Measurements from ENCODE around the gene ITPRIP.

ITPRIP gene

DNA sequence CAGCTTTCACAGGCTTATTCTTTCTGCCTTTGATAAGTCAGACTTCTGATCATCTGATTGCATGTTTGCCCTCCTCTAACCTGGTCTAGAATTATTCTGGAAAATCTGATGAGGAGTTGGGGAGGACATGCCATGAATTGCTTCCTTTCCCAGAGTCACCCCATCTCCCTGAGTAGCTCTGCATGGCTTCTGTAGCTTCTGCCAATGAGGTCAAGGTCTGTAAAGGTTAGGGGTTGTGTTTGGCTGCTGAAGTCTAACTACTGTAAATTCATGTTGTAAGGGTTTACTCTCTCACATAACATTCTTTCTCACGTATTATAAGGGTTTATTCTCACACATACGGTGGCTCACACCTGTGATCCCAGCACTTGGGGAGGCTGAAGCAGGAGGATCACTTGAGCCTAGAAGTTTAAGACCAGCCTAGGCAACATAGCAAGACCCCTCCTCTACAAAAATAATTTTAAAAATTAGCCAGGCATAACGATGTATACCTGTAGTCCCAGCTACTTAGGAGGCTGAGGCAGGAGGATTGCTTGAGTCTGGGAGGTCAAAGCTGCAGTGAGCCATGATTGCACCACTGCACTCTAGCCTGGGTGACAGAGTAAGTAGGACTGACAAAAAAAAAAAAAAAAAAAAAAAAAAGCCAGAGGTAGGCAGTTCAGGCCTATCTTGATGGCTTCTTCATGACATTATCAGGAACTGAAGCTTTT is 58.6 kb downstream of the ITPRIP start:
- DNase-seq: no peak

DNA sequence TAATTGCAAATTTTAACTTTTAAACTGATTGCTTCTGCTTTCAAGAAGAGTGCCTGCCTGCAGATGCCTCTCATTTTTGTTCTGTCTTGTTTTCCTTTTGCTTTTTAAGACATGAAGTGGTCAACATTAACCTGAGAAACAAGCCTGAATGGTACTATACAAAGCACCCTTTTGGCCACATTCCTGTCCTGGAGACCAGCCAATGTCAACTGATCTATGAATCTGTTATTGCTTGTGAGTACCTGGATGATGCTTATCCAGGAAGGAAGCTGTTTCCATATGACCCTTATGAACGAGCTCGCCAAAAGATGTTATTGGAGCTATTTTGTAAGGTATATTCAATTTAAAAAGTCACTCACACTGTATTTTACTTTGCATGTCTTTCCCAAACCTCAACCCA is 60.5 kb downstream of the ITPRIP start:
- DNase-seq: no peak

DNA sequence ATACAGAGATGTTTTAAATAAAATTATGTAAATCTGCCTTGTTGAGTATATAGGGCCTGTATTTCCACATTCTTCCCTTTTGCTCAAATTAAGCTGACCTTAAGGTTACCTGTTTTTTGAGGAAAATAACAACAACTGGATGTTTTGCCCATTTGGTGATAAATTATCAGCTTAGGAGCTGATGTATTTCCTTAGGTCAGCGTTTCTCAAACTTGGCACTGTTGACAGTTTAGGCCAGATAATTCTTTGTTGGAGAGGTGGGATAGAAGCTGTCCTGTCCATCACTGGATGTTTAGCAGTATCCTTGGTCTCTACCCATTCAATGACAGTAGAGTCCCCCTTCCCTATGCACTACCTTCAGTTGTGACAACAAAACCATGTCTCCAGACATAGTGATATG is 62.1 kb downstream of the ITPRIP start:
- no peak for DNase-seq

DNA sequence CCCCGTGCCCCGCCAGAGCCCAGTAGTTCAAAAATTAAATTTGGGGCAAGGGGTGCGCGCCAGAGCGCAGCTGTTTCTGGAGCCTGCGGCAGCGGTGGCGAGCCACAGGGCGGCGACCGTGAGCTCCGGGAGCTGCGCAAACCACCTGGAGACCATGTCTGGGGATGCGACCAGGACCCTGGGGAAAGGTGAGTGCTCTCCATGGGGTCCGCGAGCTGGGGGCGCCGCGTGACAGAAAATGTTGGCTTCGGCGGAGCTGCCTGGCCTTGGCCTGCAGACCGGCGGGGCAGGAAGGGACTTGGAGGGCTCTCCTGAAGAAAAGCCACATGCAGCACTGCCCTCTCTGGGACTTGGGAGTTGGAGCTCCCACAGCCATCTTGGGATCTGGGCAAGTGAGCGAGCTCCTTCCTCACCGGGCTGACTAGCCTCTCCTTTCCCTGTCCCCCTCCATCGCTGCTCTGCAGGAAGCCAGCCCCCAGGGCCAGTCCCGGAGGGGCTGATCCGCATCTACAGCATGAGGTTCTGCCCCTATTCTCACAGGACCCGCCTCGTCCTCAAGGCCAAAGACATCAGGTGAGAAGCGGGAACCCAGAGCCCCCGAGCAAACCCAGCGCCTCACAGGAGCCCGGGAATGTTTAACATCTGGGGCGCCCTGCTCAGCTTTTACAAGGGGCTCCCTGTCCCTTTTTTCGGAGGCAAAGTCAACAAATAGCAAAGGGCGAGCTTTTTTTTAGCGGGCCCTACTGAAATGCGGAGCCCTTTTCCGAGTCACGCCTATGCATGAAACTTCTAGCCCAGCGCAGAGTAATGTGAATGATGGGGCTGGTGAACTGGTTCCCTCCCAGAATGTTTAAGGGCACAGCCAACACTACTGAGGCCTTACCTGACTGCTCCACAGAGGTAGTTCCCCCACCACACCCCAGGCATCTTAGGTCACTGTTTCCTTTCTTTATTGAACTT is 63.2 kb downstream of the ITPRIP start:
- peak; percentile 55 for DNase-seq

DNA sequence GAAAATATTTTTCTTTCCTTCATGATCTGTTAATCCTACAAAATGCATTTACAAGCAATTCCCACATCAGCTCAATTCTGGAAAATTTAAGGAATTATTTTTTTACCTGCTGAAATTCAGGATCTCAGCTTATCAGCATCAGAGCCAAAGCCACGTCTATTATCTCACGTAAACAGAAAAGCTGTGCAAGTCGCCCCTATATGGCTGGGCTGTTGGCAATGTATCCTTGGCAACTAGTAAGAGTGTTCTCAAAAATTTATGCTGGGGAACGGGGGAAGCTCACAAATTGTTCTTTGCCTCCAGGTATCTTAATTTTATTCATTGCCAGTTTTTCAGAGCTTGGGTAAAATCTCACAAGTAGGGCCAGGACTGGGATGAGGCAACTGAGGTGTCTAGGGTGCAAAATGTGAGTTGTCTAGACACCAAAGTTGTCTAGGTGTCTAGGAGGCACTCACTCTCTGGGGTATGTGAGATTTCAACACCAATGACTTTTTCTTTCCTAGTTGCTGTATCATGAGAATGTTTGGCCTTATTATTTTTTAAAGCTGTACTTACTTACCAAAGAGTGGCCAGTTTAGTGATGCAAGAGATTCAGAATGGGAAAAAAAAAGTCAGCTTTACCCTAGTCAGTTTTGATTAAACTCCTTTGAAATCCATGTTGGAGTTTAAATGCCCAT is 64.2 kb downstream of the ITPRIP start:
- DNase-seq: no peak

DNA sequence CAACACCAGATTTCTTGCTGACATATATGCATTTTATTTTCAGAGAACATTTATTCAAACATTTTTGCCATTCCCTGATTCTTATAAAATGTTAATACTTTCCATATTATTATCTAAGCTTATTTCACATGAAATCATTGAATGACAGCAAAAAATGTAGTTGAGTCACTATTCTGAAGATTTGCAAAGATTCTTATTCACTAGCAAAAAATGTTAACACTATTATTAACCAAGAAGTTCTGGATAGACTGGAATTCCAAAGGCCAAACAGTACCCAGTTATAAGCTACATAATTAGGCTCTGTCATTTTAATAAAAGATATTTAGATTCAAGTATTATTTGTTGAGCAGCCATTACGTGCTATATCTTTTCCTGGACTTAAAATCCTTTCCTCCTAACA is 65.0 kb downstream of the ITPRIP start:
- DNase-seq: no peak

DNA sequence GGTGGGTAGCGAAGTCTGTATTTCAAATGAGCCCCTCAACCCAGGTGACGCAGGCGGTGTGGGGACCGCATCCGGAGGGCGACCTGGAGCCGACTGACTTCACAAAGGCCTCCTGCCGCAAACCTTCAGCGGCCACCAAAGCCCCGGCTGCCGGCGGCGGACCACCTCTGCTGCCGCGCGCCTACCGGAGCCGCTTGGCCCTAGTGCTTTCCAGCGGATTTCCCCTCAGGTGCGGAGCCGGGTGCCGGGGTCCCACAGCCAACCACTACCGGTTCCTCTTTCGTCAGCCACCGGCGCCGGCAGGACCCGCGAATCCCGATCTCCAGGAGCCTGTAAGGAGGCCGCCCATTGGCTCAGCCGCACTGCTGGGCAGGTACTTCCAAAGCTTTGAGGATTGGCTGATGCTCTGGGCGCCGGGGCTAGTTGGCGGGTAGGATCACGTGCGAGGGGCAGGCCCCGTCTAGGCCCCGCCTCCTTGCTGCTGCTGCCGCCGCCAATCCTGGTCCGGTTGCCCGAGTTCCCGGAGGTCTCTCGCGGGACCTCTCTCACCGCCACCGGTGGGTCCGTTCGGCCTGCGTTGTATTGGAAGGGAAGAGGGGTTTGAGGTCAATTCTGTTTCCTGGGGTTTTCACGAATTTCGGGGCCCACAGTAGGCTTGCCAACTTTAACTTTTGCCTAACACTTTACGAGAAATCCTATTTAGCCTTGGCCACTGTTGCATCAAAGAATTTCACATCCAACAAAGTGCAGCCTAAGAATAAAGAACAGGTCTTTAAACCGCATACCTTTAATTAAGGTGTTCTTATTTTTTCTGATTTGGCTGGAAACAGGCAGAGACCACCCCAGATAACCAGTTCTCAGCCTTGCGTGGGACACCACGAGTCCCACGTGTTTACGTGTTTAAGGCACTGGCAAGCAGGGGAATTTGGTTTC is 69.3 kb downstream of the ITPRIP start, which contains the start of gene GSTO2:
TSS of gene GSTO2 (plus strand) at position 472 of the 933 bp plus-strand sequence. CDS start 5,732 bp downstream, outside the sequence.
- peak; percentile 98 for DNase-seq

DNA sequence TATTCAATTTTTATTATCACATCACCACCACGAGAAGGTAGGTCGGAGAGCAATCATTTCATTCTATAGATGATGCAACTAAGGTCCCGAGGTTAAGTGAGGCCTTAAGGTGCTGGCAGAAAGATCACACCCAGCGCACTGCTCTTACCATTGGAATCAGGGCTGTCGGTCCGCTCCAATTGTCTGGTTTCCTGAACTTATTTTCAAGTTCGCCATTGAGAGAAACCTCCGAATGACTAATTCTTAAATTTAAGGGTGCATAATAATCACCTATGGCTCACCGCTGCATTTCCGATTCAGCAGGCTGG is 69.9 kb downstream of the ITPRIP start:
- no peak for DNase-seq

DNA sequence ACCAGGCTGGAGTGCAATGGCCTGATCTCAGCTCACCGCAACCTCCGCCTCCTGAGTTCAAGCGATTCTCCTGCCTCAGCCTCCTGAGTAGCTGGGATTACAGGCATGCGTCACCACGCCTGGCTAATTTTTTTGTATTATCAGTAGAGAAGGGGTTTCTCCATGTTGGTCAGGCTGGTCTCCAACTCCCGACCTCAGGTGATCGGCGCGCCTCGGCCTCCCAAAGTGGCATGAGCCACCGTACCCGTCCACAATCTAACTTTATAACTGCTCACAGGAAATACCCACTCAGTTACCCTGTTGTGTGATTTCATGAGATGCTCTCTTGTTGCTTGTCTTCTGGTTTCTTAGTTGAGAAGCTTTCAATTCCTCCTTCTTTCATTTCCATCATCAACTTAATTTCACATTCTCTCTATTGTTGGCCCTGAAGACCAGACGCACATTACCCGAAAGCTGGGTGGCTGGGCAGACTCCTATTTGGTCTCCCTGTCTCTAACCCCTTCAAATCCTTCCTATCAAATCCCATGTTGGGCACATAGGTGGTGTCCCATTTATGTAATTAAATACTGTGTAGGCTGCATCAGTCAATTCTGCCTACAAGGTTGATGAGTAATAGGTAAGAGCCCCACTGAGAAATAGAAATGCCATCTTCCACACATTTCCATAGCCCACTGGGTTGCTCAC is 70.4 kb downstream of the ITPRIP start:
- no peak for DNase-seq

DNA sequence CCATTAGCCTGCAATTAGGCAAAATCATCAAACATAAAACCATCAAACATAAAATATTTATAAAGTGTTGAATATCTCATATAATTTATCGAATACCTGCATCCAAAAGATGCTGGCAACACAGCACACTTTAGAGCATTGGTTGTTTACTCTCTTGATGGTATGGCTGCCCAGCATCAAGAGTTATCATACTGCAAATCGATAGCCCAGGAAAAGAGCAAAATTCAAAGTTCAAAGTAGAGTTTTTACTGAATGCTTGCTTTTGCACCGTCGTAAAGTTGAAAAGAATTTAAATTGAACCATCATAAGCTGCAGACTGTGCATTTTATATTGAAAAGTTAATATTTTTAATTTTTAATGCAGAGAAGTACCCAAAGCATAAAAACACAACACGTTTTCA is 73.5 kb downstream of the ITPRIP start:
- DNase-seq: no peak

DNA sequence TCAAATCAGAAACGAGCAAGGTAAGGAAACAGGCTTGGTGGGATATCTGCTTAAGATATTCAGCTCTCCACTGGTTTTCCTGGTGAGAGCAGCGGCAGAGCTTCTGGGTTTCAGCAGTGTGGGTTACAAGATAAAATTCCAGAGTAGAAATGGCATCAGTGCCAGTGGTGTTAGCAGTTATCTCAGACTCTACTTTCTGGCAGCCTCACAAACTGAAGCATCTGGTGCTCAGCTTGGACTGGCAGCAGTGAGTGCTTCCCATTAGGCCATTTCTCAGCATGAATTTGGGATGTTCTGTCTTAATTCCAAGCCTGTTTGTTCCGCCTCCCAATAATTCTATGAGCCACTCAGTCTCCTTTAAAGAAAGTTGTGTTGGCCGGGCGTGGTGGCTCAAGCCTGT is 76.2 kb downstream of the ITPRIP start:
- no peak for DNase-seq

DNA sequence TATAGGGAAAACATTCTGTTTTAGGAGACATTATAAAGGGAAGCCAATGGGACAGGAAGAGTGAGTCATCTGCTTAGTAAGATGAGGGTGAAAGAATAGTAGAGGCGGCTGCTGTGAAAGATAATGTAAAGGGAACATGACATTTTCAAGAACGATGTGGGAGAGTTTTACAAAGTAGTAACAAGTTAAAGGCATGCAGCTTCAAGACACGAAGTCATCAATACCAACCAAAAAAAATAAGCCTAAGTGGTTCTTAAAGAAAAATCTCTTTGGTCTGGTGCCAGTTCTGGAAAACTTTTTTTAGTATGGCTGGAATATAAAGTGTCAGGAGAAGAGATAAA is 77.5 kb downstream of the ITPRIP start:
- no peak for DNase-seq

DNA sequence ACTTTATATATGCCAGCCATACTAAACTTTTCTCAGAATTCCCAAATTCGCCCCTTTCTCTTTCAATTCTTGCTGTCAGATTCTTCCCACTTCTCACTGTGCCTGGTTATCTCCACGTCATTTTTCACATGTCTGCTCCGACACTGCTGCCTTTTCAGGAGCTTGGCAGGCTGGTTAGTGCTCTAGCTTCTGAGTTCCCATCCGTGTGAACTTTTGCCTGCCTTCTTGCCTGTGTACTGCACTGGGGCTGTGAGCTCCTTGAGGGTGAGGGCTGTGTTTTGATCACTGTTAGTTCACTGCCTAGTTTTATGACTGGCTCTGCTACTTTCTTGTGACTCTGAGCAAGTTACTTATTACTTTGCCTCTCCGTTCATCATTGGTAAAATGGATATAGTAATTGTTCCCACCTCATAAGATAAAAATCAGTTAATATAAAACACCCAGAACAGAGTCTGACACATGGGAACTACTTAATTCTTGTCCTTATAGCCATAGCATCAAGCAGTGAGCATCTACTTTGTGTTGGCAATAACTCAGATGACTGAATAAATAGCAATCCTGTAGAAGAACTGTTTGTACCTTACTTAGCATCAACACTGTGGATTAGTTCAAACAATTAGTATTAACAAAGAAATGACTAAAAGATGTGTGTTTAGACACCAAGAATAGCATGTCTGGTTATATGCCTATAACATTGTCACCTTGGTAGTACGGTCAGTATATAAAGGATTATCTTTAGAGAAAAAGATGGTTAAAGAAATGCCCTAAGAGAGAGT is 78.1 kb downstream of the ITPRIP start:
- no peak for DNase-seq

Measured in right forelimb (tissue), 1 donor.